Glutamatergic neuron (in vitro differentiated cells): Measurements from ENCODE around the gene MAP4K2. TPM values are rescaled to one million over a fixed set of nuclear protein-coding genes. Genes with fewer than 3 reads are reported as not detected.

Experiments
- DNase-seq: peaks from one replicate; pipeline ENCODE4 v3.0.0; 2022
- H3K27ac Mint-ChIP-seq: one replicate; pipeline ENCODE4 v1.8.0; 2020; ENCODE audit warnings: mild to moderate bottlenecking, mixed read lengths, inconsistent platforms; ENCODE audit not compliant: unreplicated experiment
- H3K27me3 Mint-ChIP-seq: one replicate; pipeline ENCODE4 v1.8.0; 2020; ENCODE audit warnings: mild to moderate bottlenecking, moderate library complexity, mixed read lengths, inconsistent platforms; ENCODE audit not compliant: unreplicated experiment
- H3K36me3 Mint-ChIP-seq: one replicate; pipeline ENCODE4 v1.8.0; 2020; ENCODE audit warnings: mild to moderate bottlenecking, mixed read lengths, inconsistent platforms; ENCODE audit not compliant: unreplicated experiment
- H3K4me1 Mint-ChIP-seq: one replicate; pipeline ENCODE4 v1.8.0; 2020; ENCODE audit warnings: mild to moderate bottlenecking, low read depth, mixed read lengths, inconsistent platforms; ENCODE audit not compliant: unreplicated experiment
- H3K4me3 Mint-ChIP-seq: one replicate; pipeline ENCODE4 v1.8.0; 2020; ENCODE audit warnings: mild to moderate bottlenecking, mixed read lengths, inconsistent platforms; ENCODE audit not compliant: unreplicated experiment
- H3K9me3 Mint-ChIP-seq: one replicate; pipeline ENCODE4 v1.8.0; 2020; ENCODE audit warnings: mild to moderate bottlenecking, moderate library complexity, mixed read lengths, inconsistent platforms; ENCODE audit not compliant: unreplicated experiment
- CTCF ChIP-seq: fragments of 200-600 bp; sonication (generic); IDR thresholded peaks from one replicate; pipeline ENCODE4 v1.5.0; 2021; ENCODE audit not compliant: partially characterized antibody, unreplicated experiment
- total RNA-seq: library from RNA; stranded (reverse); fragmentation: NEBNext Ultra II Directional; extraction: Animal tissue kit (Norgen Biotek cat#: 25700); gene quantifications from one replicate; pipeline ENCODE4 v1.2.1, GENCODE V29; 2021; ENCODE audit not compliant: unreplicated experiment

The MAP4K2 gene
- total RNA-seq, 1 donor from 2014 or later: 15.9 TPM

DNA sequence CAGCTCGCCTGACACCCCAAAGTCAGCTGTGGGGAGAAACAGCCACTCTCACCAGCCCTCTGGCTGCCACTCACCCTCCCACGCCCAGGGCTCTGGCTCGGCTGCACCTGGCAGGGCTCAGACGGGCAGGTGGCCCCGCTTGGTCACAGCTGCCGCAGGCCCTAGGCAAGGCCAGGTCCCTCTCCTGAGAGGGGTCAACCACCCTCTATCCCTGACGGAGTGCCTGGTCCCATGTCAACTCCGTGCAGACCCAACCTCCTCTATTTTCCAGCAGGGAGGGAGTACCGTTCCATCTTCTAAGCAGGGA is 1.9 kb downstream of the MAP4K2 start:
- Mint-ChIP-seq H3K27me3 (peaks cover 15% of the 10 kb centered on the region), H3K4me3 (no peak overlapping the region), H3K9me3 (peaks cover 4% of the 10 kb centered on the region), H3K36me3 (no peaks in the 10 kb centered on the region), H3K4me1 (peaks cover 7% of the 10 kb centered on the region), H3K27ac (no peak overlapping the region)
- no peak for DNase-seq
- TF ChIP-seq CTCF: no peak

DNA sequence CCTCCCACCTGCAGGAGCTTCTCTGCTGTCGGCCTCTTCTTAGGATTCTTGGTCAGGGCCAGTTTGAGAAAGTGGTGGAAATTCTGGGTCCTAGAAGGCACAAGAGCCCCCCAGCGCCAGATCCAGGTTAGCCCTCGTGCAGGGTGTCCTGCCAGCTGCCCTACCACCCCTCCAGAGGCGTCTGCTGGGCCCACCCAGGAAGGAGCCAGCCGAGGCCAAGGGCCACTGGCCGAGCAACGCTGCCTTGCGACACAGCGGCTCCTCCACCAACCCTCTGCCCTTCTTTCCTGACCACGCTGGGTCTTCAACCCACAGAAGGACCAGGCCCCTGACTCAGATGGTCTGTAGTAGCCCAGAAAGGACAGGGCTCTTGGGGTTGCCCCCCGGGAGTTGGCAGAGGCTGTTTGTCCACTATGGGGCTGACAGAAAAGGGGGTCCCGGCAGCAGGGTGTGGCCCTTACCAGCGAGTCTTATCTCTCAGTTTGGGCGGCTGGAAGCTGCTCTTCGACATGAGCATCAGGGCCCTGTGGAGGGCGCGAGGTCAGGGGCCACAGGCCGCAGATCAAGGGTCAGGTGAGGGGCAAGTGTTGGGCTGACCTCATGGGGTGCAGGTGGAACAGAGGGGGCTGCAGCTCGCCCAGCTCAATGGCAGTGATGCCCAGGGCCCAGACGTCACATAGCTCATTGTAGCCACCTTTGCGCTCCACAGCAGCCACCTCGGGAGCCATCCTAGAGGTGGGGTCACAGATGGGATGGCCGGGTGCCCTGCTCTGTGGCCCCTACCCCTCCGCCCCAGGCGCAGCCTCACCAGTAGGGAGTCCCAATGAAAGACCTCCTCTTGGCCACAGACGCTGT is 2.5 kb downstream of the MAP4K2 start:
- Mint-ChIP-seq H3K4me3 (no peak overlapping the region), H3K27ac (no peak overlapping the region), H3K4me1 (peaks cover 7% of the 10 kb centered on the region), H3K36me3 (no peaks in the 10 kb centered on the region), H3K9me3 (peaks cover 4% of the 10 kb centered on the region), H3K27me3 (peaks cover 10% of the 10 kb centered on the region)
- no peak for DNase-seq
- TF ChIP-seq CTCF: no peak

DNA sequence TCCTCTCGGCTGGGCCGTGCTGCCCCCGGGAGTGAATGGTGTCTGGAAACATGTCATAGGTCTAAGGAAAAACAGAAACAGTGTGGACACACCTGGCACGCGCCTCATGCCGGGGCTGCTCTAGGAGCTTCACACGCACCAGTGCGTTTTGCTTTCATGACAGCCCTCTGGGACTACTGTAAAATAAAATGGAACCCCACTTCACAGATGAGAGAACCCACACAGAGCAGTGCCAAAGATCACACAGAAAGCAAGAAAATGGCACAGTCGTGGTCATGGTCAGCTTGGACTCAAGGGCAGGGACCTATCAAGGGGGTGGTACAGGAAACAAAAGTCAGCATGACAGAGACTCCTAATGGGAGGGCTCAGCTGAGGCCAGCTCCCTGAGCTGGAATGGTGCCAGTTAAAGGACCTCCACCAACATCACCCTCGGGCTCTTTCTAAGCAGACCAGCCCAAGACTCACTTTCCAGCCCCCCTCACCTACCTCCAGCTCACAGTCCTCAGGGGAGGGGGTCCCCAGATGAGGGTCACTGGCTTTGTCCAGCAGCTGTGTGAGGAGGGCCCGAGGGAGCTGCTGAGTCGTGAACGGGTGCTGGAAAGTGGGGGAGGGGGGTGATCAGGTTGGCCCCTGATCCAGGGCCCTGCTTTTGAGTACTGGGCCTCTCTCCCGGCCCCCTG is 3.3 kb downstream of the MAP4K2 start:
- Mint-ChIP-seq H3K9me3 (peaks cover 4% of the 10 kb centered on the region), H3K4me1 (peaks cover 7% of the 10 kb centered on the region), H3K27ac (peak overlapping the region; percentile 43), H3K4me3 (no peak overlapping the region), H3K27me3 (peaks cover 11% of the 10 kb centered on the region), H3K36me3 (no peaks in the 10 kb centered on the region)
- no peak for DNase-seq
- TF ChIP-seq CTCF: no peak

DNA sequence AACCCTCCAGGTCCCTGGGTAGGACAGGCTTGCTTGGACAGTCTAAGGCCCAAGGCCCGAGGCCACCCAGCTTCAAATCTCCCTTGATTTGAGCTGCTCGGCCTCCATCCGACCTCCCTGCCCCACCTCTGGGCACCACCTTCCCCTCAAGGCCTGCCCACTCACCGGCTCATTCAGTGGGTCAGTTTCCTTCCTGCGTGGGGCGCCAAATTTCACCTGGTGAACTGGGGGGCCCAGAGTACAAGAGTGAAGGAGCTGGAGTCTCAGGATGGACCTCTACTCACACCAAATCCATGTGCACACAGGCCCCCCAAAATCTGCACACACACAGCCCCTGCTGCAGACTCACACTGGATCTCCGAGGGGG is 3.8 kb downstream of the MAP4K2 start:
- Mint-ChIP-seq H3K9me3 (peaks cover 4% of the 10 kb centered on the region), H3K4me1 (peaks cover 7% of the 10 kb centered on the region), H3K27ac (no peak overlapping the region), H3K4me3 (no peak overlapping the region), H3K27me3 (peaks cover 12% of the 10 kb centered on the region), H3K36me3 (no peaks in the 10 kb centered on the region)
- TF ChIP-seq CTCF: no peak
- no peak for DNase-seq
